ENCODE results near the gene PTPRN2.
"Not testable (repeated sequence)": the region's sequence is repeated elsewhere in the genome, so short reads cannot be mapped to it uniquely, and the experiment has no call there.

PTPRN2 gene

GRCh38 chr7:158410720-158411119, 176.9 kb downstream of the PTPRN2 start:
- no peak for DNase-seq

- DNase-seq = no peak
These were observed 177.8 kb downstream of the PTPRN2 start for GRCh38 chr7:158409816-158410330.

- DNase-seq = no peak
These were observed 178.5 kb downstream of the PTPRN2 start for GRCh38 chr7:158409120-158409519.

- no peak for DNase-seq
These were observed 179.2 kb downstream of the PTPRN2 start for GRCh38 chr7:158408318-158408920.

- no peak for DNase-seq
These were observed 179.9 kb downstream of the PTPRN2 start for GRCh38 chr7:158407581-158408317.

GRCh38 chr7:158406801-158407200, 180.8 kb downstream of the PTPRN2 start:
- DNase-seq = no peak

GRCh38 chr7:158406364-158406763, 181.3 kb downstream of the PTPRN2 start:
- DNase-seq = no peak

- DNase-seq = not testable (repeated sequence)
These were observed 181.9 kb downstream of the PTPRN2 start for GRCh38 chr7:158405771-158406170.

- DNase-seq = no peak
These were observed 182.3 kb downstream of the PTPRN2 start for GRCh38 chr7:158405324-158405723.

GRCh38 chr7:158404031-158404761, 183.4 kb downstream of the PTPRN2 start:
- no peak for DNase-seq

GRCh38 chr7:158403013-158403821, 184.4 kb downstream of the PTPRN2 start:
- no peak for DNase-seq

- no peak for DNase-seq
These were observed 185.2 kb downstream of the PTPRN2 start for GRCh38 chr7:158402471-158402870.

- no peak for DNase-seq
These were observed 185.8 kb downstream of the PTPRN2 start for GRCh38 chr7:158401826-158402225.

GRCh38 chr7:158401295-158401694, 186.3 kb downstream of the PTPRN2 start:
- no peak for DNase-seq

GRCh38 chr7:158400601-158401225, 186.9 kb downstream of the PTPRN2 start:
- DNase-seq = no peak

- DNase-seq = no peak
These were observed 187.9 kb downstream of the PTPRN2 start for GRCh38 chr7:158399762-158400161.

- DNase-seq = no peak
These were observed 188.9 kb downstream of the PTPRN2 start for GRCh38 chr7:158398750-158399149.

GRCh38 chr7:158397885-158398284, 189.7 kb downstream of the PTPRN2 start:
- no peak for DNase-seq

GRCh38 chr7:158396982-158397862, 190.4 kb downstream of the PTPRN2 start:
- no peak for DNase-seq

GRCh38 chr7:158396301-158396905, 191.2 kb downstream of the PTPRN2 start:
- DNase-seq = no peak

GRCh38 chr7:158395780-158396278, 191.8 kb downstream of the PTPRN2 start:
- no peak for DNase-seq
